A549 treated with Mapracorat at 1 μM for 4 hours (cell line): ENCODE results near the gene STIMATE. TPM values are rescaled to one million over a fixed set of nuclear protein-coding genes. Genes with fewer than 3 reads are reported as not detected.

Experiments
- total RNA-seq: library from RNA; stranded (reverse); fragments of 200-300 nt; extraction: Qiagen RNA extraction; gene quantifications from 5 replicates; pipeline ENCODE4 v1.2.3, GENCODE V29; 2022

The STIMATE gene
- total RNA-seq, result 6.1 to 8.3 TPM (median 7.5 TPM) in 5 replicates

GRCh38 chr3:52897130-52898122 lies at the start of gene STIMATE:
TSS of gene STIMATE (minus strand) at chr3:52897548. CDS start at chr3:52897450, 98 bp downstream.

GRCh38 chr3:52834871-52835501 lies 62.4 kb downstream of the STIMATE start, which contains the start of gene MUSTN1:
TSS of gene MUSTN1 (minus strand) at chr3:52835019. CDS start at chr3:52834948, 71 bp downstream.

GRCh38 chr3:52830535-52831258 lies 66.7 kb downstream of the STIMATE start, which contains the start of gene ITIH4:
TSS of gene ITIH4 (minus strand) at chr3:52830672. CDS start at chr3:52830642, 30 bp downstream.

GRCh38 chr3:52794612-52795099 lies 102.7 kb downstream of the STIMATE start, which contains the start of gene ITIH3:
TSS of gene ITIH3 (plus strand) at chr3:52794796. CDS start at chr3:52794804, 8 bp downstream.

Other genes starting within 250 kb of the STIMATE start
- 10.6 to 15.6 TPM (median 15.1 TPM) in 5 replicates for gene PBRM1, start 211.6 kb downstream of the STIMATE start, total RNA-seq
- gene GNL3, start 211.5 kb downstream of the STIMATE start, total RNA-seq, result 89.6 to 138 TPM (median 91.0 TPM) in 5 replicates
- 35.0 to 38.9 TPM (median 38.4 TPM) in 5 replicates for gene GLT8D1, start 191.8 kb downstream of the STIMATE start, total RNA-seq
- gene SPCS1, start 191.4 kb downstream of the STIMATE start, total RNA-seq, result 152 to 169 TPM (median 162 TPM) in 5 replicates
- gene NEK4, start 126.6 kb downstream of the STIMATE start, total RNA-seq, result 10.0 to 15.8 TPM (median 13.6 TPM) in 5 replicates
- not detected in 5 replicates for gene ITIH1, start 119.9 kb downstream of the STIMATE start, total RNA-seq
- gene ITIH3, start 102.8 kb downstream of the STIMATE start, total RNA-seq, result 0.13 TPM in 1 of 5 replicates, not detected in the others
- 0.63 to 1.9 TPM (median 0.87 TPM) in 5 replicates for gene ITIH4, start 66.9 kb downstream of the STIMATE start, total RNA-seq
- 0.28 TPM in 1 of 5 replicates, not detected in the others for gene MUSTN1, start 62.5 kb downstream of the STIMATE start, total RNA-seq
- 7.3 to 9.5 TPM (median 8.2 TPM) in 5 replicates for gene SFMBT1, start 148.5 kb upstream of the STIMATE start, total RNA-seq
- 19.7 to 27.9 TPM (median 27.0 TPM) in 5 replicates for gene RFT1, start 232.9 kb upstream of the STIMATE start, total RNA-seq